Measurements from ENCODE around the gene RAPGEF1. TPM values are rescaled to one million over a fixed set of nuclear protein-coding genes. Genes with fewer than 3 reads are reported as not detected.

Gene RAPGEF1
- total RNA-seq, 4 donors from 2014 or later, result 37.5 to 89.0 (median 62.8) TPM

GRCh38 chr9:131748411-131748955 lies 8.6 kb upstream of the RAPGEF1 start:
- ATAC-seq (ENCODE audit: low FRiP score) (no peak), DNase-seq (ENCODE audit: low spot score) (no peak)

GRCh38 chr9:131747352-131747751 lies 7.5 kb upstream of the RAPGEF1 start:
- no peak for DNase-seq (ENCODE audit: low spot score)
- ATAC-seq (ENCODE audit: low FRiP score), result no peak
- TF ChIP-seq CTCF (IDR thresholded peaks at IDR 0.05), result no peak

More at GRCh38 chr9:131748411-131748955, 8.6 kb upstream of the RAPGEF1 start:
- TF ChIP-seq CTCF (IDR thresholded peaks at IDR 0.05), result no peak

DNA sequence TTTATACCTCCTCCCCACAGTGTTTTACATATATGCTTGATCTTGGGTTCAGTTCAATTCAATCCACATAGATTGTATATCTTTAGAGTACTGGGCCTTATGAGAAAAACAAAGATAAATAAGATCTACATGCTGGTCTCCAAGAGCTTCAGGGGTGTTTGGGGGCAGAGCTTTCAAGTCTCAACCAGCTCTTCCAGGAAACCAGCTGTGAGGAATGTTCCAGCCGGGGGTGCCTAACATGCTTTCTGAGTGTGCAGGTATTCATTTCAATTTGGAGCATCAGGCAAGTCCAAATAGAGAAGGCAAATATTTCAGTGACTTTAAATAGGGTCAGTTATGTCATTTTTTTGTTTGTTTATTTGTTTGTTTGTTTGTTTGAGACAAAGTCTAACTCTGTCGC lies 5.7 kb upstream of the RAPGEF1 start:
- no peak for TF ChIP-seq CTCF (IDR thresholded peaks at IDR 0.05)
- DNase-seq (ENCODE audit: low spot score) (no peak), ATAC-seq (ENCODE audit: low FRiP score) (no peak)

DNA sequence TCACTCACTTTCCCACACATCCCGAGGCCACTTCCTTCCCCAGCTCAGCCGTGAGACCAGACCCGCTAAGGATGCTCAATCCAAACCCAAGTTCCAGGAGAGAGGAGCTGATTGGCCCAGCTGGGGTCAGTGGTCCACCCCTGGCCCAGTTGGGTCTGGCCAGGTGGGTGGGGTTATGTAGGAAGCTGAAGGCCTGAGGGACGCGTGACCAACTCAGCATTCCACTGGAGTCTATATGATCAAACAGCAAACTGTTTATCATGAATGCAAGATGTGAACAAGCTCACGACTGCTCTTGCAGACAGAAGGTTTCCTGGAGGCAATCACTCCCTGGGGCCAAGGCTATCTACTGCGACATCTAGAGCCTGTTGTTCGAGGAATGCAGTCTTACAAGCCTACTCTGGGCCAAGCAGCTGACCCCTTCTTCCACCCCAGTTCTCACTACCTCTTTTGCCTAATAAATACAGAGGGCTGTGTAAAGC lies 4.9 kb upstream of the RAPGEF1 start:
- no peak for DNase-seq (ENCODE audit: low spot score)
- no peak for TF ChIP-seq CTCF (IDR thresholded peaks at IDR 0.05)
- ATAC-seq (ENCODE audit: low FRiP score), result no peak

GRCh38 chr9:131744171-131744719 lies 4.4 kb upstream of the RAPGEF1 start:
- no peak for TF ChIP-seq CTCF (IDR thresholded peaks at IDR 0.05)
- no peak for ATAC-seq (ENCODE audit: low FRiP score)
- DNase-seq (ENCODE audit: low spot score), result no peak

- DNase-seq (ENCODE audit: low spot score), result no peak
- no peak for ATAC-seq (ENCODE audit: low FRiP score)
- no peak for TF ChIP-seq CTCF (IDR thresholded peaks at IDR 0.05)
These were observed 3.6 kb upstream of the RAPGEF1 start for GRCh38 chr9:131743501-131743900.

DNA sequence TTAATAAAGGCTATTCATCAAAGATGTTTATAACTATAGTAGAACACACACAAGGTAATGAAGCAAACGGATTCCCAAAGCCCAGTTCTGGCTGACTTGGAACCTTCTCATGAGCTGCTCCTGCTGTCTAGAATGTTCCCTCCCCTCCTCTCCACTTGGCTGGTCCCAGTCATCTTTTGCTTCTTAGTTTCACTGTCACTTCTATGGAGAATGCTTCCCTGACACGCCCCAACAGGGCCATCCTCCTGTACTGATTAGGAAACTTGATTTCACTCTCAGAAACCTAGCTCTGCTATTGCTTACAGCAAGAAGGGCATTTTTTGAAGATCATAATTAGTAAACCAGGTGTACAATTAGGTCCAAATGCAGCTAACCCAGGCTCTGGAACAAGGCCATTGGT lies 3.2 kb upstream of the RAPGEF1 start:
- no peak for TF ChIP-seq CTCF (IDR thresholded peaks at IDR 0.05)
- DNase-seq (ENCODE audit: low spot score), result no peak

More for the DNA sequence above, 3.2 kb upstream of the RAPGEF1 start:
- no peak for ATAC-seq (ENCODE audit: low FRiP score)
